Osteoblast (primary cell): ENCODE data around the gene PSMA1. TPM values are rescaled to one million over a fixed set of nuclear protein-coding genes. Genes with fewer than 3 reads are reported as not detected.

ENCODE experiments used
- DNase-seq: peaks from one replicate; pipeline ENCODE4 v3.0.0; 2011; ENCODE audit warnings: low spot score, mixed read lengths; ENCODE audit not compliant: insufficient read length; ENCODE audit errors: missing footprints
- H2AFZ ChIP-seq: 2 replicates; pipeline ENCODE4 v1.6.0; 2011; ENCODE audit warnings: mild to moderate bottlenecking, low read length
- H3K27ac ChIP-seq: 2 replicates; pipeline ENCODE4 v1.5.1; 2011; ENCODE audit warnings: mild to moderate bottlenecking, low read depth, low read length, moderate library complexity
- H3K27me3 ChIP-seq: 2 replicates; pipeline ENCODE4 v1.6.0; 2012; ENCODE audit warnings: mild to moderate bottlenecking, control low read depth, inconsistent platforms, low read length, moderate library complexity; ENCODE audit not compliant: insufficient read depth
- H3K36me3 ChIP-seq: 2 replicates; pipeline ENCODE4 v1.5.1; 2011; ENCODE audit warnings: mild to moderate bottlenecking, low read length, control low read depth, moderate library complexity; ENCODE audit not compliant: insufficient read depth
- H3K4me1 ChIP-seq: 2 replicates; pipeline ENCODE4 v1.5.1; 2011; ENCODE audit warnings: mild to moderate bottlenecking, low read length, control low read depth, moderate library complexity; ENCODE audit not compliant: insufficient read depth
- H3K4me2 ChIP-seq: 2 replicates; pipeline ENCODE4 v1.6.0; 2011; ENCODE audit warnings: mild to moderate bottlenecking, low read length; ENCODE audit not compliant: insufficient read depth
- H3K4me3 ChIP-seq: fragments of 200-600 bp; sonication (generic); 3 replicates; pipeline ENCODE4 v1.5.1; 2012; ENCODE audit warnings: mild to moderate bottlenecking, low read length, inconsistent platforms; ENCODE audit not compliant: insufficient read depth
- H3K79me2 ChIP-seq: 2 replicates; pipeline ENCODE4 v1.6.0; 2012; ENCODE audit warnings: mild to moderate bottlenecking, low read length, control low read depth, inconsistent platforms; ENCODE audit not compliant: insufficient read depth
- H3K9me3 ChIP-seq: 2 replicates; pipeline ENCODE4 v1.5.1; 2011; ENCODE audit warnings: low read depth, low read length, control low read depth
- H4K20me1 ChIP-seq: 2 replicates; pipeline ENCODE4 v1.6.0; 2012; ENCODE audit warnings: mild to moderate bottlenecking, low read length, control low read depth; ENCODE audit not compliant: insufficient read depth
- total RNA-seq: library from RNA; depleted of rRNA; stranded (reverse); fragments of >200 nt; gene quantifications from 2 replicates; pipeline ENCODE4 v1.2.3, GENCODE V29; 2012
- TF ChIP-seq, protein P1 (sequence below): IDR thresholded peaks from 2 replicates; pipeline ENCODE4 v1.5.1; 2011; ENCODE audit warnings: mild to moderate bottlenecking, low read depth, low read length, moderate library complexity; ENCODE audit errors: extremely low read depth

PSMA1 gene
- total RNA-seq, 1 donor: 107 TPM

- H2AFZ ChIP-seq: no peak overlapping the region
- no peaks in the 10 kb centered on the region for H3K9me3 ChIP-seq
- H3K79me2 ChIP-seq: no peaks in the 10 kb centered on the region
- no peak overlapping the region for H3K4me3 ChIP-seq
- H4K20me1 ChIP-seq: no peaks in the 10 kb centered on the region
- peaks cover 4% of the 10 kb centered on the region for H3K4me1 ChIP-seq
- H3K27ac ChIP-seq: no peak overlapping the region
- peaks cover 3% of the 10 kb centered on the region for H3K27me3 ChIP-seq
- DNase-seq: no peak
- no peak overlapping the region for H3K4me2 ChIP-seq
- TF ChIP-seq, protein P1, sequence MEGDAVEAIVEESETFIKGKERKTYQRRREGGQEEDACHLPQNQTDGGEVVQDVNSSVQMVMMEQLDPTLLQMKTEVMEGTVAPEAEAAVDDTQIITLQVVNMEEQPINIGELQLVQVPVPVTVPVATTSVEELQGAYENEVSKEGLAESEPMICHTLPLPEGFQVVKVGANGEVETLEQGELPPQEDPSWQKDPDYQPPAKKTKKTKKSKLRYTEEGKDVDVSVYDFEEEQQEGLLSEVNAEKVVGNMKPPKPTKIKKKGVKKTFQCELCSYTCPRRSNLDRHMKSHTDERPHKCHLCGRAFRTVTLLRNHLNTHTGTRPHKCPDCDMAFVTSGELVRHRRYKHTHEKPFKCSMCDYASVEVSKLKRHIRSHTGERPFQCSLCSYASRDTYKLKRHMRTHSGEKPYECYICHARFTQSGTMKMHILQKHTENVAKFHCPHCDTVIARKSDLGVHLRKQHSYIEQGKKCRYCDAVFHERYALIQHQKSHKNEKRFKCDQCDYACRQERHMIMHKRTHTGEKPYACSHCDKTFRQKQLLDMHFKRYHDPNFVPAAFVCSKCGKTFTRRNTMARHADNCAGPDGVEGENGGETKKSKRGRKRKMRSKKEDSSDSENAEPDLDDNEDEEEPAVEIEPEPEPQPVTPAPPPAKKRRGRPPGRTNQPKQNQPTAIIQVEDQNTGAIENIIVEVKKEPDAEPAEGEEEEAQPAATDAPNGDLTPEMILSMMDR: no peak
- H3K36me3 ChIP-seq: no peaks in the 10 kb centered on the region
These were observed 31.2 kb upstream of the PSMA1 start for GRCh38 chr11:14551380-14551779.

DNA sequence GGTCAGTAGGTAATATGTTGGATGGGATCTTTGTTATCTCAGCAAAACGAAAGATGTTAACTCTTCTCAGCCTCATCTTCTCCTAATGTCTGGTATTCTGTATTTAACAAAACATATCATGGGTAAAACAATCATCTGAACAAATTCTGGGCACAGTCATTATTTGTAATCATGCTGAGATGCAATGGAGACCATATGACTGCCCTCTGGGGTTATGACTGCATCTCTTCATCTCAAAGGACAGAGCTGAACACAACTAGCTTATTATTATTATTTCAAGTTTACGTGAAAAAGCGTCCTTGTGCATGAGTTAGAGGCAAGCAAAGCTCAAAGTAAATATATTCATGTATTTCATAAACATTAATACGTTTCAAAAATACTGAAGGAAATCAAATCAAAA, 29.7 kb upstream of the PSMA1 start:
- TF ChIP-seq, protein P1: no peak
- Histone ChIP-seq H3K36me3 (no peaks in the 10 kb centered on the region), H3K4me1 (peaks cover 4% of the 10 kb centered on the region), H2AFZ (no peak overlapping the region), H3K4me2 (no peak overlapping the region), H3K9me3 (no peaks in the 10 kb centered on the region), H3K27ac (no peak overlapping the region), H3K79me2 (no peaks in the 10 kb centered on the region), H4K20me1 (no peaks in the 10 kb centered on the region), H3K27me3 (peaks cover 3% of the 10 kb centered on the region), H3K4me3 (no peak overlapping the region)
- DNase-seq: no peak

GRCh38 chr11:14547440-14547839, 27.3 kb upstream of the PSMA1 start:
- Histone ChIP-seq H4K20me1 (no peaks in the 10 kb centered on the region), H3K27me3 (peaks cover 3% of the 10 kb centered on the region), H3K9me3 (no peaks in the 10 kb centered on the region), H3K36me3 (no peaks in the 10 kb centered on the region), H3K79me2 (no peaks in the 10 kb centered on the region), H3K4me1 (peaks cover 4% of the 10 kb centered on the region), H3K27ac (no peak overlapping the region), H3K4me2 (no peak overlapping the region), H2AFZ (no peak overlapping the region), H3K4me3 (no peak overlapping the region)
- TF ChIP-seq, protein P1: no peak
- no peak for DNase-seq

DNA sequence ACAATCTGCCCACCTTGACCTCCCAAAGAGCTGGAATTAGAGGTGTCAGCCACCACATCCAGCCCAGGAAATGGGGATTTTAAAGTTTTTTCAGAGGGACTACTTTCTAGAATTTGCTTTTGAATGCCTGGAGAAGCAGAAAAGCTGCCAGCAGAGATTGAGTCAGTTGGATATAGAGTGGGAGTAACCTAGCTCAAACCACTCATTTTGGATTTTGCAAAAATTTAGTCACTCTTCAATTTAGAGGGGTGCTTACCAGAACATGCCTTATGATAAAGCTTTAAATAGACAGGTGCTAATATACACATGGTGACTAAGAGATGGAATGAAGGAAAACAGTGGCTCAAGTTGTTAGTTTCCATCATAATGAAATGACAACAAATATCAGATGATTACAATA, 26.5 kb upstream of the PSMA1 start:
- Histone ChIP-seq H3K4me3 (no peak overlapping the region), H3K4me2 (no peak overlapping the region), H4K20me1 (no peaks in the 10 kb centered on the region), H2AFZ (no peak overlapping the region), H3K27me3 (peaks cover 3% of the 10 kb centered on the region), H3K9me3 (no peaks in the 10 kb centered on the region), H3K27ac (no peak overlapping the region), H3K4me1 (peaks cover 4% of the 10 kb centered on the region), H3K79me2 (no peaks in the 10 kb centered on the region), H3K36me3 (no peaks in the 10 kb centered on the region)
- TF ChIP-seq, protein P1: no peak
- no peak for DNase-seq
